Astrocyte (in vitro differentiated cells and primary cell): ENCODE results near the gene MORC1.

ENCODE experiments used
- CTCF ChIP-seq: IDR thresholded peaks from 2 replicates; pipeline ENCODE4 v1.5.1; 2011; ENCODE audit warnings: low read depth, mild to moderate bottlenecking, inconsistent platforms, low read length, moderate library complexity; ENCODE audit not compliant: insufficient read depth
- EZH2 ChIP-seq: IDR thresholded peaks from 2 replicates; pipeline ENCODE4 v1.6.1; 2012; ENCODE audit warnings: mild to moderate bottlenecking, low read length, inconsistent platforms; ENCODE audit not compliant: insufficient read depth

DNA sequence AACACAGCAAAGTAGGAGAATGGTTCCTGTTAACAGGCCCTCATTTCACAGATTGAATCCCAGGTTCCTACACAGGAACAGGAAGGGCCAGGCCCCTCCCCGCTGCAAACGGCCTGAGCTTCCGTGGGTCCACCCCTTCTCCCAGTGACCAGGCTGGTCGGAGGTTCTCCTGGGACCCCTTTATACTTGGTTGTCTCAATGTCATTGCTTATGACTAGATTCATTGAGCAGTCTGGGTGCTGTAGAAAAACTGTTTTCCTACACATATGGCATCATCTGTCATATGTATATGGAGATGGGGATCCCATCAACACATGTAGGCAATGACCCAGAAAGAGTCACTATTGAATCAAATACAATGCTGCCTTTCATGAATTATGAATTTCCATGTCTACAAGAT is 22.4 kb upstream of the MORC1 start:
- no peak for TF ChIP-seq CTCF
- no peak for TF ChIP-seq EZH2
